NCI-H526 treated with DMSO at 0.1 percent for 48 hours (cell line): ENCODE measurements around the gene MMS22L.

Source experiments
- DNase-seq: peaks from one replicate; lab custom pipeline; 2025; lab: John Stamatoyannopoulos, UW

The MMS22L gene

GRCh38 chr6:97145691-97146090, 137.3 kb downstream of the MMS22L start:
- DNase-seq, result no peak

GRCh38 chr6:97141756-97142155, 141.3 kb downstream of the MMS22L start:
- DNase-seq, result no peak

- DNase-seq, result no peak
These were observed 144.4 kb downstream of the MMS22L start for GRCh38 chr6:97138581-97138980.

GRCh38 chr6:97136626-97137358, 146.2 kb downstream of the MMS22L start:
- no peak for DNase-seq

- DNase-seq, result no peak
These were observed 149.9 kb downstream of the MMS22L start for GRCh38 chr6:97133067-97133466.

GRCh38 chr6:97129106-97129505, 153.9 kb downstream of the MMS22L start:
- DNase-seq, result no peak

- DNase-seq, result no peak
These were observed 154.5 kb downstream of the MMS22L start for GRCh38 chr6:97128507-97128906.

GRCh38 chr6:97123652-97124051, 159.4 kb downstream of the MMS22L start:
- DNase-seq, result peak; percentile 59

- no peak for DNase-seq
These were observed 159.9 kb downstream of the MMS22L start for GRCh38 chr6:97123112-97123511.

GRCh38 chr6:97120511-97120910, 162.5 kb downstream of the MMS22L start:
- no peak for DNase-seq

GRCh38 chr6:97114645-97115044, 168.4 kb downstream of the MMS22L start:
- DNase-seq, result no peak

- DNase-seq, result no peak
These were observed 169.8 kb downstream of the MMS22L start for GRCh38 chr6:97113170-97113569.

- no peak for DNase-seq
These were observed 171.8 kb downstream of the MMS22L start for GRCh38 chr6:97111243-97111642.

GRCh38 chr6:97110626-97111025, 172.4 kb downstream of the MMS22L start:
- DNase-seq, result no peak

GRCh38 chr6:97110149-97110548, 172.9 kb downstream of the MMS22L start:
- DNase-seq, result no peak

- DNase-seq, result no peak
These were observed 173.6 kb downstream of the MMS22L start for GRCh38 chr6:97109444-97109843.

- no peak for DNase-seq
These were observed 180.7 kb downstream of the MMS22L start for GRCh38 chr6:97102145-97102790.

GRCh38 chr6:97100696-97101095, 182.3 kb downstream of the MMS22L start:
- no peak for DNase-seq

- DNase-seq, result no peak
These were observed 185.7 kb downstream of the MMS22L start for GRCh38 chr6:97097068-97098047.

- no peak for DNase-seq
These were observed 187.6 kb downstream of the MMS22L start for GRCh38 chr6:97095311-97095850.

- DNase-seq, result no peak
These were observed 188.6 kb downstream of the MMS22L start for GRCh38 chr6:97094376-97094775.

GRCh38 chr6:97092673-97093305, 190.2 kb downstream of the MMS22L start:
- no peak for DNase-seq
